Urinary bladder (tissue), 4 donors: Measurements from ENCODE around the gene GIMAP6. TPM values are rescaled to one million over a fixed set of nuclear protein-coding genes. Genes with fewer than 3 reads are reported as not detected.
"Not testable (repeated sequence)": the region's sequence is repeated elsewhere in the genome, so short reads cannot be mapped to it uniquely, and the experiment has no call there.

Source experiments
- DNase-seq: peaks from one replicate; pipeline ENCODE4 v3.0.0-alpha.2; 2015; ENCODE audit errors: extremely low spot score
- H3K27ac ChIP-seq: one replicate; pipeline ENCODE4 v1.5.1; 2013; ENCODE audit warnings: low read depth, mild to moderate bottlenecking, moderate library complexity
- H3K36me3 ChIP-seq: one replicate; pipeline ENCODE4 v1.6.1; 2013; ENCODE audit warnings: mild to moderate bottlenecking, moderate library complexity; ENCODE audit not compliant: insufficient read depth
- H3K4me1 ChIP-seq: one replicate; pipeline ENCODE4 v1.6.1; 2013; ENCODE audit warnings: mild to moderate bottlenecking, moderate library complexity; ENCODE audit not compliant: insufficient read depth
- H3K4me3 ChIP-seq: one replicate; pipeline ENCODE4 v1.5.1; 2013; ENCODE audit warnings: low read depth, low read length
- WGBS: extraction: QIAGEN DNeasy Blood & Tissue Kit; methylation state at CpG from one replicate; pipeline ENCODE4 v1.1.7; 2013; 5-methylcytosine and 5-hydroxymethylcytosine counted together
- polyA plus RNA-seq: library from polyadenylated mRNA; stranded (reverse); fragments of 200-250 nt; gene quantifications from one replicate; pipeline ENCODE4 v1.2.3, GENCODE V29; 2013
- total RNA-seq: library from RNA; depleted of rRNA; stranded (reverse); fragments of >200 nt; gene quantifications from one replicate; pipeline ENCODE4 v1.2.3, GENCODE V29; 2014
- donor health status: healthy with polysubstance abuse.
- donor health status: healthy.

GIMAP6 gene
- total and polyA plus RNA-seq, 2 donors: 29.5 to 30.3 TPM

DNA sequence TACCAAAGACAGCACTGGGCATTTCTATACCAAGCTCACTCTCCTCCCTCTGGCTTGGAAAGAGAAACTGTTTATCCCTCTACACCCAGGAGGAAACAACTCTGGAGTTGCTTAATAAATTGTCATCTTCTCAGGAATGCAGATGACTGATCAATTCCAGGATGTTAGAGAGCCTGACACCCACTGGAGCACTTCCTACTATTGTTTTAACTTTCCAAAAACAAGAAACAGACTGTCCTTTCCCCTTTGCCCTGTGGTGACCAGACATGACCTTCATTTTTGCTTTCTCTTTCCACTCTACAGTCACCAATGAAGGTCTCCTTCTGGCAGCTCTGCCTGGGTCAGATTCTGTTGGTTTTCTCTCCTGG, 45.4 kb downstream of the GIMAP6 start:
- Histone ChIP-seq H3K27ac (peak overlapping the region; percentile 18), H3K4me3 (no peak overlapping the region), H3K4me1 (no peaks in the 10 kb centered on the region), H3K36me3 (no peaks in the 10 kb centered on the region)
- no peak for DNase-seq

DNA sequence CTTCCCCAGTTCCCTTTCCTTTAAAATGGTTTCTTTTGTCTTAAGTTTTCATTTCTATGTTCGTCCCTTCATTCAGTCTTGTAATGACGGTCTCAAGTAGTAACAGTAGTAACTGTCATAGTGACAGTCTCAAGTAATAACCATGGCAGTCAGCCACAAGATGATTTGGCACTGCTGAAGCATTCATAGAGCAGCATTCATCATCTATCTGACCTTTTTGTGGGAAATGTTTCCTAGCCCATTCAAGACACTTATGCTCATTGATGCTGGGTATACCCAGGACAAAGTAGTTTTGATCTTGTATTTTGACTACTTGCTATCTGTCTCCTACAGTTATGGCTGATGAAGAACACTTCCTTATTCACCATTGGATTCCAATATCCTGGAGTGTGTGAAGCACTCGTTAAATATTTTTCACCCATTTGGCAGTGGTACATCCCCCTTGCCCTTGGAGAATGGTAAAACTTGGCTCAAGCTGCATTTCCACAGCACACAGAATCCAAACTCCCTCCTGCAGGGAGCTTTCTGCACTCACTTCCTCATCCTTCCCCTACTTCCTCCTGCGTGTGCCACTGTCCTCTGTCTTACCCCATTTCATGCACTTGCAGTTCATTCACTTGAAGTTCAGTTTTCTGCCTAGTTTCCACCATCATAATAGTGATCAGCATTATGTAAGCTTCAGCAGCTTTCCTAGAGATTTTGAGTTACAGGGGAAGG, 46.0 kb downstream of the GIMAP6 start:
- WGBS: 63% methylated on average over 4 of the region's 4 CpGs
- no peak for DNase-seq
- no peaks in the 10 kb centered on the region for H3K36me3 ChIP-seq
- H3K4me1 ChIP-seq: no peaks in the 10 kb centered on the region
- no peak overlapping the region for H3K27ac ChIP-seq
- no peak overlapping the region for H3K4me3 ChIP-seq

DNA sequence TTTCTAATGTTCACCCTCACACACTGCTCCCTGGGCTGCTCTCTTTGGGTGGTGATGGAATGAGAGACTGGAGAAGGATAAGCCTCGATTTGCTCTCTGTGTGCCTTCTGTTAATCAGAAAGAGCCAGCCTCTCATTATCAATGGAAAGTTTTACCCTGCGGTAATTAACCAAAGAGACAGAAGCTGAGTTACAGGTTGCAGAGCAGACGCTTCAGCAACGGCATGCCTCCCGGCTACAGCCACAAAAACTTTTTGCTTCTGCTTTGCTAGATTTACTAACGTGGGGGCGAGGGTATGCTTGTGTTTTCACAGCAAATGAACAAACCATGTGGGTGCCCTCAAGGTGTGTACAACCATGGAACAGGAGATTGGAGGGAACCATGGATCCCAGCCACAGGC, 47.0 kb downstream of the GIMAP6 start:
- H3K36me3 ChIP-seq: no peaks in the 10 kb centered on the region
- WGBS: 78% methylated on average over 7 of the region's 7 CpGs
- H3K4me1 ChIP-seq: no peaks in the 10 kb centered on the region
- no peak overlapping the region for H3K27ac ChIP-seq
- no peak for DNase-seq
- no peak overlapping the region for H3K4me3 ChIP-seq

DNA sequence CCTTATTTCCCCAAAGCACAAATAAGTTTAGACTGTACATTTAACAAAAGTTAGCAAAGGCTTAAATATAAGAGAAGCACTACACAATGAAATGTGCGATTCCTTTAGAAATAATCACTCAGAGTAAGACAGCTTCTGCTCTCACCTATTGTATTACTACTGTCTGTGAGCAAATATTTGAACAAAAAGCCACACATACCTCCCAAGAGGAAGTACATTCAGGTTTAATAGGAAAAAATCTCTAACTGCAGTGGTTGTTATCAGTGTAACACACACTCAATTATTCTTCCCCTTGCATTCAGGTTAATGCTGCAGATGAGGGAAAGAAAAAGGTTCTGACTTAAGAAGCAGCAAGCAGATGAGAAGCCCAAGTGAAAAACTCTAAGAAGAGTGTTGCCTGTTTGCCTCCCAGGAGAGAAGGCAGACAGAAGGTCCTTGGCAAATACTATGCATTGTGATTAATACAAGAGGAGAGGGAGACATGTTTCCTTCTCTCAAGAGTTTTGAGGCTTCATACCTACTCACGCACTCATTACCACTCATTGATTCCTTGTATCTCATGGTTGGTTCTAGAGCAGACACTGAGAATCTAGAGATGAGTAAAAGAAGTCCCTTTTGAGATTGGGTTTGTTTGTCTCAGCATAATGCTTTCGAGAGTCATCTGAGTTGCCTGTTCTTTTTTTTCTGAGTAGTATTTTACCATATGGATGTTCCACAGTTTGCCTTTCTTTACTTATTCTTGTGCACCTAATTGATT, 51.4 kb downstream of the GIMAP6 start:
- Histone ChIP-seq H3K4me1 (no peaks in the 10 kb centered on the region), H3K27ac (no peak overlapping the region), H3K4me3 (no peak overlapping the region), H3K36me3 (no peaks in the 10 kb centered on the region)
- WGBS: 81% methylated on average over 3 of the region's 3 CpGs
- DNase-seq: no peak

DNA sequence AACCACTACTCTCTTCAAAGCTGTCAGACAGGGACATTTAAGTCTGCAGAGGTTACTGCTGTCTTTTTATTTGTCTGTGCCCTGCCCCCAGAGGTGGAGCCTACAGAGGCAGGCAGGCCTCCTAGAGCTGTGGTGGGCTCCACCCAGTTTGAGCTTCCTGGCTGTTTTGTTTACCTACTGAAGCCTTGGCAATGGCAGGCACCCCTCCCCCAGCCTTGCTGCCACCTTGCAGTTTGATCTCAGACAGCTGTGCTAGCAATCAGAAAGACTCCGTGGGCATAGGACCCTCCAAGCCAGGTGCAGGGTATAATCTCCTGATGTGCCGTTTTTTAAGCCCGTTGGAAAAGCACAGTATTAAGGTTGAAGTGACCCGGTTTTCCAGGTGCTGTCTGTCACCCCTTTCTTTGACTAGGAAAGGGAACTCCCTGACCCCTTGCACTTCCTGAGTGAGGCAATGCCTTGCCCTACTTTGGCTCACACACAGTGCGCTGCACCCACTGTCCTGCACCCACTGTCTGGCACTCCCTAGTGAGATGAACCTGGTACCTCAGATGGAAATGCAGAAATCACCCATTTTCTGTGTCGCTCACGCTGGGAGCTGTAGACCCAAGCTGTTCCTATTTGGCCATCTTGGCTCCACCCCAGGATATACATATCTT, 52.1 kb downstream of the GIMAP6 start:
- not testable (repeated sequence) for H3K4me1 ChIP-seq, H3K27ac ChIP-seq, H3K36me3 ChIP-seq, H3K4me3 ChIP-seq, DNase-seq
- 79% methylated on average over 7 of the region's 7 CpGs for WGBS

Other genes starting within 250 kb of the GIMAP6 start
- 15.2 TPM for gene GIMAP8, start 181.8 kb downstream of the GIMAP6 start, total RNA-seq
- gene GIMAP8, start 181.8 kb downstream of the GIMAP6 start, polyA plus RNA-seq: 14.3 TPM
- 16.2 TPM for gene GIMAP7, start 117.5 kb downstream of the GIMAP6 start, total RNA-seq
- 33.2 TPM for gene GIMAP7, start 117.5 kb downstream of the GIMAP6 start, polyA plus RNA-seq
- gene GIMAP4, start 65.0 kb downstream of the GIMAP6 start, total RNA-seq: 43.9 TPM
- gene GIMAP4, start 65.0 kb downstream of the GIMAP6 start, polyA plus RNA-seq: 41.1 TPM
- 18.8 TPM for gene GIMAP2, start 53.3 kb upstream of the GIMAP6 start, total RNA-seq
- 10.1 TPM for gene GIMAP2, start 53.3 kb upstream of the GIMAP6 start, polyA plus RNA-seq
- 4.9 TPM for gene GIMAP1, start 84.2 kb upstream of the GIMAP6 start, total RNA-seq
- 8.0 TPM for gene GIMAP1, start 84.2 kb upstream of the GIMAP6 start, polyA plus RNA-seq
- 25.6 TPM for gene GIMAP5, start 105.0 kb upstream of the GIMAP6 start, total RNA-seq
- gene GIMAP5, start 105.0 kb upstream of the GIMAP6 start, polyA plus RNA-seq: 24.3 TPM
- 59.4 TPM for gene TMEM176B, start 168.0 kb upstream of the GIMAP6 start, total RNA-seq
- 84.0 TPM for gene TMEM176B, start 168.0 kb upstream of the GIMAP6 start, polyA plus RNA-seq
- 20.8 TPM for gene TMEM176A, start 168.4 kb upstream of the GIMAP6 start, total RNA-seq
- 56.1 TPM for gene TMEM176A, start 168.4 kb upstream of the GIMAP6 start, polyA plus RNA-seq
- gene AOC1, start 220.1 kb upstream of the GIMAP6 start, total RNA-seq: 0.32 TPM
- gene AOC1, start 220.1 kb upstream of the GIMAP6 start, polyA plus RNA-seq: not detected